GM19238 (cell line): ENCODE results near the gene TRIML2.
"Not testable (repeated sequence)": the region's sequence is repeated elsewhere in the genome, so short reads cannot be mapped to it uniquely, and the experiment has no call there.

Experiments
- DNase-seq: peaks from one replicate; pipeline ENCODE4 v3.0.0; 2011; ENCODE audit warnings: low spot score; ENCODE audit not compliant: insufficient read length

Gene TRIML2

DNA sequence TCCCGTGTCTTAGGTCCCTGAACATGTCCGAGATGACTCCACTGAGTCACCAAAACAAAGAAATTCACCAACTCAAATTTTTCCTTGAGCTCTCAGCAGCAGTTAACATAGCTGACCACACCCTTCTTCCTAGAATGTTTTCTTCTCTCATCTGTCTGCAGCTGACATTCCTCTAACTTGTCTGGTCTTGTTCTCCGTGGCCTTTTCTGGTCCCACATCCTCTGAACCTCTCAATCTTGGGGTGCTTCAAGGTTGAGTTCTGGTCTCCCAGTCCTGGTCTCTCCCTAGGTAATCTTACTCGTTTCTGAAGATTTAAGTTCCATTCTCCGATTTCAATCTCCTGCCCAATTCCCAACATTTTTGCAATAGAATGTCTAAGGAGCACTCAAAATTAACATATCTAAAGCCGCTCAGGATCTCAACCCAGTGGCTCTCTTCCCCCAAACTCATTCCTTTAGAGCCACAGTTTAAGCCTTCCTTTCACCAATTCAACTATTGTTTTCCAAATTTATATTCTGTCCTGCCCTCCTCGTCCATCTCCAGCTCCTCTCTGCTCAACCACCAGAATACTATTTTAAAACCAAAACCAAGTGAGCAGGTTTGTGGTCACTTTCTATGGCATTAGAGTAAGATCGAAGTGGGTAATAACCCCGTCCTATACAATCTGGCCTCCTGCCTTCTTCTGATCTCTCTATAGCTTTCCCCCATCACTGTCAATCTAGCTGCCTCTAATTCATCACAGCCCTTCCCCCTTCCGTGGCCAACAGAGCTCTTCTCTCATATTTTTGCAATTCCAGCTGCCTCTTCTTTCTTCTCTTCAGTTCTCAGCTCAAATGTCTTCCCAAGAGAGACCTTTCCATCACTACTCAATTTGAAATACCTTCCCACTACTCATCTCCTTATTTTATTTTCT is 1.2 kb downstream of the TRIML2 start:
- no peak for DNase-seq

DNA sequence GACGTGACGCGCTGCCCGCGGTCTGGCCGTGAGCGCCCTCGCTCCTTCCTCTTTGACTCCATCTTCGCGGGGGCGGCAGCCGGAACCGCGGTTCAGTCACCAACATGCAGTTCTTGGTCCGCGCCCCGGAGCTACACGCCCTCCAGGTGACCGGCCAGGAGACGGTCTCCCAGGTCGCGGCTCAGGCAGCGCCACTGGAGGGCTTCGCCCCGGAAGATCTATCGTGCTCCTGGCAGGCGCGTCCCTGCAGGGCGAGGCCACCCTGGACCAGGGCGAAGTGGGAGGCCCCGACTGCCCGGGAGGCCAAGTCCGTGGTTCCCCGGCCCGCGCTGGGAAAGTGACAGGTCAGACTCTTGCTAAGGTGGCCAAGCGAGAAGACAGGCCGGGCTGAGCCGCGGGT is 2.9 kb downstream of the TRIML2 start:
- DNase-seq, result no peak

DNA sequence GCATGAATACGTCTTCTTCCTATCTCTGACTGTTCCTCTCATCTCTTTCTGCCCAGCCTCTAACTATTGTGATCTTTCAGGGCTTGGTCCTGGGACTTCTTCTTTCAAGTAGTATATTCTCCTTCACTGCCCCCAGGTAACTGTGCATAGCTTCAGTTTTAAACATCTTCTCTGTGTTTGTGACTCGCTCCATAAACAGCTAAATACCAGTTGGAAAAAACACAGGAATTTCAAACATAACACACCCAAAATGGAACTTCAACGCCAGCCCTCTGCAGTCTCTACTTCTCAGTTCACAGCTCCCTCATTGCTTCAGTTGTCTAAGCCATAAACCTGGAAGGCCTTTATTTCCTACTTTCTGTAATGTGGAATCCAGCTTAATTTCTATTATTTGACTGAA is 16.6 kb downstream of the TRIML2 start:
- no peak for DNase-seq

DNA sequence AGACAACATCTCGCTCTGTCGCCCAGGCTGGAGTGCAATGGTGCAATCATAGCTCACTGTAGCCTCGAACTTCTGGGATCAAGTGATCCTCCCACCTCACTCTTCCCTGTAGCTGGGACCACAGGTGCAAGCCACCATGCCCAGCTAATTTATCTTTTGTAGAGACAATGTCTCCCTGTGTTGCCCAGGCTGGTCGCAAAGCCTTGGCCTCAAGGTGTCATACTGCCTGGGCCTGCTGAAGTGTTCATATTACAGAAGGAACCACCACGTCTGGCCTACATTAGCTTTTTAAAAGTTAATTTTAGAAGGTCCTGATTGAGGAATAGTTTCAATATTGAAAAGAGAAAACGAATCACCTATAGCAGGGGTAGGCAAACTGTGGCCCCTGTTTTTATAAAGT is 22.5 kb downstream of the TRIML2 start:
- DNase-seq, result no peak

DNA sequence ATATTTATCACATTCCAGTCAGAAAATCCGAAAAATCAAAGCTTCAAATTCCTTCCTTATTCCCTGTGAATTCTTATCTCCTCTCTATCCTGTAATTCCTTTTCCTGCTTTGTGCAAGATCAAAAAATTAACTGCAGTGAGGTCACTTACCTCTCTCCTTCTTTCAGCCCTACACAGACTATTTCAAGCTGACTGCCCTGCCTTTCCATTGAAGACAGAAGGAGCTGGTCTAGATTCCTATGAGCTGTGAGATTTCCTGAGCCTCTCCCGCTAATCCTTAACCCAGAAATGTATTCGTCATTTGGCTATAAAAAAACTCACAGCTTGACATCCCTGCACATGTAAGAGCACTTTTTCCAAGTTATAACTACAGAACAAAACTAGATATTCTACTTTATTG is 26.6 kb downstream of the TRIML2 start:
- DNase-seq, result no peak

DNA sequence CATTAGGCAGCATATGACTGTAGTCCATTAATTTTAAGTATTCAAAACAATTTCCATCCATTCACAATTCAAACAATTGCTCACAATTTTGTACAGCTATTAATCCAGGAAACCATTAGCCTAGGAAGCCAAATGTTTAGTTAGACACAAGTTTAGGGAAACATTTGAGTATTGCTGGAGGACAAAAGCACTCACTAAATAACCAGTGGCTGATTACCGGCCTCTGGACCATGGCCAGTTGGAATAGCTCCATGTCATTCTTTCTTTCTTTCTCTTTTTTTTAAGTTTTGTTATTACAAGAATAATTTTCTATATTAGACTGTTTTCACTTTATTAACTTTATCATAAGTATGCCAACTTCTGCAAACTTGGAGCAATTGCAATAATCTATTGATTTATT is 31.3 kb downstream of the TRIML2 start:
- no peak for DNase-seq

DNA sequence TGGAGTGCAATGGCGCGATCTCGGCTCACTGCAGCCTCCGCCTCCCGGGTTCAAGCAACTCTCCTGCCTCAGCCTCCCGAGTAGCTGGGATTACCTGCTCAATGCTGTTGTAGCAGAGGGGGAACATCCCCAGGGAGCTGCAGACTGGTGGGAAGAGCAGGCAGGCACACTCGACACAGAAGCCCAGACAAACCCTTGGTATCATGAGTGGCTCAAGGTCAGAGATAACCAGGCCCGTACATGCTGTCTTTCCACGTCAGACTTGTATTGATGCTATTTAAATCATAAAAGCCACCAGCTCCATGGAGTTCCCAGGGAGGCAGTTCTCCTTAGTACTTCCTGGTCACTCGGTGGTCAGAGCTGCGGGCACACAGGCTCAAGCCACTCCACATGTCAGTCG is 33.2 kb downstream of the TRIML2 start:
- no peak for DNase-seq

DNA sequence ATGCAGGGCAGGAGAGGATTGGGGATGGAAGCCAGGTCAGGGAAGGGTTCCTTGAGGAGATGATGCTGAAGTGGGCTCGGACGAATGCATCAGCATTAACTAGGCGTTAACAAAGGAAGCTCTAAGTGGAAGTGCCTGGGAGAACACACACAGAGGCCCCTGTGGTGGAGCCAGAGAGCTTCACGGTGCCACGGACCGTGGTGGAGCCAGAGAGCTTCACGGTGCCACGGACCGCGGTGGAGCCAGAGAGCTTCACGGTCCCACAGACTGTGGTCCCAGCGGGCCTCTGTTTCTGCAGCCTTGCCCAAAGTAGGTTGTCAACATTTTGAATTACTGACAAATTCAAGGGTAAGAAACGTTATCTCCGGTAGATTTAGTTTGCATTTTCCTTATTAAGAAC is 48.3 kb downstream of the TRIML2 start:
- no peak for DNase-seq

DNA sequence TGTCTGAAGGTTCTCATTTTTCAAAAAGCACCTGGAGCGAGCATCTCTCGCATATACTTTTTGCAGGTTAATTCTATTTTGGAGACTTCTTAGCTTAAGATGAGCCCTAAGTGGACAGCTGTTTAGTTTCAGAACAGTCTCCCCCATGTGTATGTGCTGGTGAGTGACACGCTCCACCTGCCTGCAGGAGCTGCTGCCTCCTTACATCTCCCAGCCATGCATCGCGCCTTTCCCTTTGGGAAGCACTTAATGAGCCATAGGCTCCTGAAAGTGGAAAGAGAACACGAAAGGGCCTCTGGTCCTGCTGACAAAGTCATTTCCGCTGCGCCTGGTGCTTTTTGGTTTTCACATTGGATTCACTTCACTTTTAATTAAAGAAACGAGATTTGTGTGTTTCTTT is 56.1 kb downstream of the TRIML2 start:
- DNase-seq, result no peak

DNA sequence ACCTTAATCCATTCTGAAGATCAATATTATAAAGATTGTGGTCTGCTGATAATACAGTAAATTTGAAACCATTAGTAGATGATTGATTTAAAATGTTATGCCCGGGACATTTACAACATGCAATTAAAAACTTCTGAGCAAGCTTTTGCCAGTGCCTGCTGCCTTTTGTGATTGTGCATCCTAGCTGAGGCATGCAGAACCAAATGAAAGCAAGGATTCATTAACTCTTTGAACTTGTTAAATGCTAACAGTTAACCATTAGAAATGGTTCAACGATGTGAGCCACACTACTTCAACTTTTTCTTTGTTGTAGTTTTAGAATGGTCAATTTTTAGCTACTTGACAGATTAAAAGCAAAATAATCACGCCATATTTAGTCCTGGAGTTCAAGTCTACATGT is 62.7 kb downstream of the TRIML2 start:
- no peak for DNase-seq

DNA sequence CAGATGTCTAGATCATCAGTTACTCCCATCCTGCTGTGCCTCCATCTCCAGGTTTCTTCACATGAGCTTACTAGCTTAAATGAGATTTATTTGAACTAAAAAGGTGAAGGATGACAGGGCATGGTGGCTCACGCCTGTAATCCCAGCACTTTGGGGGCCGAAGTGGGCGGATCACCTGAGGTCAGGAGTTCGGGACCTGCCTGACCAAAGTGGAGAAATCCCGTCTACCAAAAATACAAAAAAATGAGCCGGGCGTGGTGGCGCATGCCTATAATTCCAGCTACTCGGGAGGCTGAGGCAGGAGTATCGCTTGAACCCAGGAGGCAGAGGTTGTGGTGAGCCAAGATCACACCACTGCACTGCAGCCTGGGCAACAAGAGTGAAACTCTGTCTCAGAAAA is 63.9 kb downstream of the TRIML2 start:
- not testable (repeated sequence) for DNase-seq

DNA sequence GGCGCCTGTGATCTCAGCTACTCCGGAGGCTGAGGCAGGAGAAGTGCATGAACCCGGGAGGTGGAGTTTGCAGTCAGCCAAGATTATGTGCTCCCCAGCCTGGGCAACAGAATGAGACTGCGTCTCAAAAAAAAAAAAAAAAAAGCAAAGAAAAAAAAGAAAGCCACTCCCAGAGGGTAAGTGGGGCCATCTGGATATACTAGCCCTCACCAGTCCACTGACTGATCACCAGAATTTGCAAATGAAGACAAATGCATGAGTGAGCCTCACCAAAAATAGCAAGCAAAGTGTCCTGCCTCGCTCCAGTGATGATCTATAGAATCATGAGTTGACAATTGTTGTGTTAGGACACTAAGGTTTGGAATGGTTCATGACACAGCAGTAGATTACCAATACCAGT is 66.2 kb downstream of the TRIML2 start:
- DNase-seq, result no peak

DNA sequence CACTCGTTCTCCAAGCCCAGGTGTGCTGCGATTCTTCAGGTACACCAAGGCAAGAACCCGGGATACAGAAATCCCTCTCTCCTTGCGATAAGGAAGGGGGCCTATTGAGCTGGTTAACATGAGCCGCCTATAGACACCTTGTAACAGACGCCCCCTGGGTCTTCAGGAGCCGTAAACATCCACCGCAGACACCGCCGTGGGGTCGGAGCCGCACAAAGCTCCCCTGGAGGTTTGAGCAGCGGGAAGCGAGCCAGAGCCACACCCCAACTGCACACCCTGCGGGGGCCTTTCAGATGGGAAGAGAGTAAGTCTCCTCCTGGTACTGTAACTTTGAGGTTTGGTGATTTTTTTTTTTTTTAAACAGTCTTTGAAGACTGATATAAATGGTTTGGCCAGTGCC is 67.2 kb downstream of the TRIML2 start:
- DNase-seq, result no peak

DNA sequence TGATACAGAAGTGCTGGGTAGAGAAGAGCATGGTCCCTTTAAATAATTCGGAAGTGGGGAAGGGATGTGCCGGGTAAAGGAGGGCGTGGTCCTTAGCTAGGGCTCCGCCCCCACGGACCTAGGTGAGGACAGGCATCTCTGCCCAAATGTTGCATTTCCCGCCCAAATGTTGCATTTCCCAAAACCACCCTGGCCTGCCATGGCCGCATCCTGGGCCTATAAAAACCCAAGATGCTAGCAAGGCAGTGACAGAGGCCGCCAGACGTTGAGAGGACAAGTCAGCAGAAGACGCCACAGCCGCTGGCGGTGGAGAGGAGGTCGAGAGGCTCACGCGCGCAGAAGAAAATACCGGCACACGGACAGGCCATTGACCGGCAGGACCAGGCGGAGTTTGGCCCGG is 67.7 kb downstream of the TRIML2 start:
- no peak for DNase-seq
